Right kidney (tissue), 1 donor: ENCODE results near the gene AHCYL2.
"Not testable (repeated sequence)": the region's sequence is repeated elsewhere in the genome, so short reads cannot be mapped to it uniquely, and the experiment has no call there.

Source experiments
- DNase-seq: peaks from one replicate; pipeline ENCODE4 v3.0.0-alpha.2; 2016

AHCYL2 gene

DNA sequence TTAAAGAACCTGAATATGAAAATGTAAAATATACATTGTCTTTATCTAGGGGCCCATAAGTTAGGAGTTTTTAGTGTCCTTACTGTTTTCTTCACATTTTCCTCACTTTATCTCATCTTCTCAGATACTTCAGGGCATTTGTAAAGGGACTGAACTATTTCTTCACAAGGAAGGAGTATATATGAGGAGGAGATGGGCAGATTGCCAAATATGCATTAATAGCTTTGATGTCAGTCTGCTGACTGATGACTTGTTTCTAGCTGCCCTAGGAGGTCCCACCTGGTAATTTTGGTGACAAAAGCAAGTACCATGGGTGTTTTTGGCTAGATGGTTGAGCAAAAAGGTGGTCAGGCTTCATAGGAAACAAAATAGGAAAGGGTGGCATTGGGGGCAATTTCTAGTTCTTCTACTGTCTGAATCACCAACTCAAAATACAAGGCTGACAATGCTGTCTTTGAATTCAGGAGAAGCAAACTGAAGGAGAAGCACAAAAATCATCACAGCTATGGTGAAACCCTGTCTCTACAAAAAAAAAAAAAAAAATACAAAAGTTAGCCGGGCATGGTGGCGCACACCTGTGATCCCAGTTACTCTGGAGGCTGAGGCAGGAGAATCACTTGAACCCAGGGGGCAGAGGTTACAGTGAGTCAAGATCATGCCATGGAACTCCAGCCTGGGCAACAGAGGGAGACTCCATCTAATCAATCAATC is 199.0 kb downstream of the AHCYL2 start:
- no peak for DNase-seq

- no peak for DNase-seq
Measured at GRCh38 chr7:129426482-129426881, 201.7 kb downstream of the AHCYL2 start.

- no peak for DNase-seq
Measured at GRCh38 chr7:129427526-129428045, 202.8 kb downstream of the AHCYL2 start.

DNA sequence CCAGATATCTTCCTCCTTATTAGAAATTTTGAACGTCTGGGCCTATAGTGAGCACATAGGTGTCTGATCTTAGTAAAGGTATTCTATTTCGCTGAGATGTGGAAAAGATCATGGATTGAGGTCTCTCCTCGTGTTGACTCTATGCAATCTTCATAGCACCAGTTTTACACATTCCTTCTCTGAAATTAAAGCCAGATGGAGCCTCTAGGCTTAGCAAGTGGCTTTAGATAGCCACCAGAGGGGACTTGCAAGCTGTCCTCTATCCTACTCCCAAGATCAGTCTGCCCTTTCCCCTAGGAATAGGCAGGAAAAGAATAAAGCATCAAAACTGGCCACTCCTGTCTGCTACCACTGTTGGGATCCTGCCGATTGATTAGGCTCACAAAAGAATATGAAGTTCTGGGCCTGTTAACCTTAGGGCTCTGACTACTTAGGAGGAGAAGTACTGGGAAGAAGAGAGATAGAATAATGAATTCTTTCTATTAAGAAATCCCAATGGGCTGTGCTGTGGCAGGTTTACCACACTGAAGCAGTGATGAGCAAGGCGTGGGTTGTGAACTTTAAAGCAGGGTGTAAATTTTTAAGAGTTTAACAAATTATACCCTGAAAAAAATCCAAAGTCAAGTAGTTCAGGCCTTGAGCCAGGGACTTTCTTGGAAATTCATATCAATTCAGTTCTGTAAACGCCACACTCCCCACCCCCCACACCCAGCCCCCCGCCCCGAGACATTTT is 207.2 kb downstream of the AHCYL2 start:
- DNase-seq, result no peak

- peak; percentile 97 for DNase-seq
Measured at GRCh38 chr7:129433847-129434674, 209.2 kb downstream of the AHCYL2 start, which contains the start of gene STRIP2. TSS of gene STRIP2 (plus strand) at chr7:129434432. CDS start at chr7:129434473, 41 bp downstream.

DNA sequence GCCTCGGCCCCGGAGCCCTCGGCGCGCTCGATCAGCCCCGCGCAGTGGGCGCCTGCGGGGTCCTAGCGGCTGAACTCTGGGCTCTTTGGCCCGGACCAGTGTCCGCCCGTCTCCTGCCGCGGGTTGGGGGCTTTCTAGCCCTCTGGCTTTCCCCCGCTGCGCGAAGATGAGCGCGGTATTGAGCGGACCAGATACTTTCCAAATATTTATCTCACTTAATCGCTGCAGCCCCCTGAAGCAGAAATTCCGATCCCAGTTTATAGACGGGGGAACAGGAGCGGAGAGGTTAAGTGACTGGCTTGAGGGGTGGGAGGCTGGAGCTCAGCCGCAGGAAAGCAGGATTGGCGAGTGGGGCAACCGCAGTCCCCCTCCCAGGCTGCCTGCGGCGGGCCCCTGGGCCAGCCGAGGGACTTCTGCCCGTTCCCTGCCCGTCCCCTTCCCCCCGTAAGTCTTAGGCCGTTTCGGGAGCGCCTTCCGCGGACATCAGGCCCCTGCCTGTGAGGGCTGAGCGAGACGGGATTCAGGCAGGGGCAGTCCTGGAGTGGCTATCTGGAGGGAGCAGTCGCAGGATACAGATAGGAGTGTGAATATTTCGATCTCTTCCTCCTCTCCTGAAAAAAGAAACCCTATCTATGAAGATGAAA is 210.0 kb downstream of the AHCYL2 start:
- no peak for DNase-seq

- DNase-seq, result no peak
Measured at GRCh38 chr7:129435414-129435829, 210.6 kb downstream of the AHCYL2 start.

- DNase-seq, result no peak
Measured at GRCh38 chr7:129436335-129436923, 211.6 kb downstream of the AHCYL2 start.

DNA sequence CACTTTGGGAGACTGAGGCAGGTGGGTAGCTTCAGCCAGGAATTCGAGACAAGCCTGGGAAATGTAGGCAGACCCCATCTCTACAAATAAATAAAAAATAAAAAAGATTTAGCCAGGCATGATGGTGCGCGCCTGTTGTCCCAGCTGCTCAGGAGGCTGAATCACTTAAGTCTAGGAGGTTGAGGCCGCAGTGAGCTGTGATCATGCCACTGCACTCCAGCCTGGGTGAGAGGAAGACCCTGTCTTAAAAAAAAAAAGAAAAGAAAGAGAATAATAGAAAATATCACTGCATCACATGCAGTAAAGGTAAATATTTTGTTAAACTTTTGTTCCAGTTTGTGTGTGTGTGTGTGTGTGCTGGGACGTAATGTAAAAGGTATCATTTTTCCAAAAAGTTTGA is 212.4 kb downstream of the AHCYL2 start:
- no peak for DNase-seq

- DNase-seq, result no peak
Measured at GRCh38 chr7:129438281-129438838, 213.5 kb downstream of the AHCYL2 start.

- DNase-seq, result no peak
Measured at GRCh38 chr7:129438839-129439651, 214.2 kb downstream of the AHCYL2 start.

DNA sequence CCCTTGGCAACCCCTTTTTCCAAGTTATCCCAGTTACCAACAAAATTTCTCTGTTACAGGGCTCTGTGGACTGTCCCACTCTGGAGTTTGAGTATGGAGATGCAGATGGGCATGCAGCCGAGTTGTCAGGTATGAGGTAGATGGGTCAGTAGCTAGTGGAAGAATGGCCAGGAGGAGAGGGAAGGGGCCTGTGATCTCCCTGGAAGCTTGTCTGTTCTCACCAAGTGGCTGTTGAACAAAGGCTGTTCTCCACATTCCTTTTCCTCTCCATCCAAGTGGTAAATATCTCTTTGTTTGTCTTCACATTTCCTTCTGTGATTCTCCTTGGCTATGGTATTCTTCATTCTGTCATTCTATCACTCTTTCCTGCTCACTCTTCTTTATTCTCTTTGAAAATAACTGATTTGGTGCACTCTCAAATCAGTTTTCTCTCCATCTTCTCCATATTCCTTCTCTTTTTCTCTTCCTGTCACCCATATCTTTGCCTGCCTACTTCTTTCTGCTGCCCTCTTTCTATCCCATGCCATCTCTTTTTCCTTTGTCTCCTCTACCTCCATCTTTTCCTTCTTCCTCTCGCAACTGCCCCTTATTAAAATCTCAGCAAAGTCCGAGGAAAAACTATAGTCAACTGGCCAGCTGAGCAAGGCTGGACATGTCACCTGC is 215.3 kb downstream of the AHCYL2 start:
- no peak for DNase-seq

DNA sequence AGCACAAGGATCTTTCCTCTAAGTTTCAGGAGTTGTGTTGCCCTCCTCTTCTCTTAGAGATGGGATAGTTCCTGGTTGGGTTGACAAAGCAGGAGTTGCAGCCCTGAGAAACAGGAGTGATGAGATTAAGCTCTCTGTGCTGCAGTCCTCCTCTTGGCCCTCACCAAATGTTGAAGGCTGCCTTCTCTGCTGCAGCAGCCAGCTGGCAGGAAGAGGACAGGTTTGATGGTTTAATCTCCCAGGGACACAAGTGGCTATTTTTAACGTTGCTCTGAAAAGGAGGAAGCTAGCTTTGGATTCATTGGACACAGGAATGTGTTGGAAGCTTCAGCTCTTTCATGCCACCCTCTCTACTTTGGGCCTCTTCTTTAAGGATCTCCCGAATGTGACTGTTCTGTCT is 218.8 kb downstream of the AHCYL2 start:
- no peak for DNase-seq

DNA sequence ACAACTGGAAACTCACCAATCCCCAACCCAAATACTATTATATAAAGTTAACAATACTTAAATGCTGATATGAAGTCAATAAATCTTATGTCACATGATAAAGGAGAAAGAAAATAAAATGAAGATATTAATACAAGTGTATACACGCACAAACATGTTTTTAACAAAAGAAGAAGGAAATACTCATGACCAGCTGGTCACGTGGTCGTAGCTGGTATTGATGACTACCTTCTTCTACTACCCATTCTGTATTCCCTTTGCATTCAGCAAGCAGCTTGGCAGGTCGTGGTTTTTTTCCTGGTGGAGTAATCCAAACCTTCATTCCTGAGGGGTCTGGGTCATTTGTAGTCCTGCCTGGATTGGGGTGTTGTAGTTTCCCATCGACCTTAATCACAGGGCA is 219.9 kb downstream of the AHCYL2 start:
- DNase-seq, result not testable (repeated sequence)

DNA sequence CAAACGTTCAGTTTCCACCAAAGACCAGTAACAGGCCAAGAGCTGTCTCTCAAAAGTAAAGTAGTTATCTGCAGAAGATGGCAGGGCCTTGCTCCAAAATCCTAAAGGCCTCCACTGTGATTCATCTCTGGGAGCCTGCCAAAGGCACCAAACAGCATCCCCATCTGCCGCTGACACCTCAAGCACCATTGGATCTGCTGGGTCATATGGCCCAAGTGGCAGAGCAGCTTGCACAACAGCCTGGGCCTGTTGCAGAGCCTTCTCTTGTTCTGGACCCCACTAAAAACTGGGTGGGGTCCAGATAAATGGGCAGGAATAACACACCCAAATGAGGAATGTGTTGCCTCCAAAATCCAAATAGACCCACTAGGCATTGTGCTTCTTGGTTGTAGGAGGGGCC is 222.1 kb downstream of the AHCYL2 start:
- DNase-seq, result not testable (repeated sequence)

GRCh38 chr7:129447445-129447844 is 222.6 kb downstream of the AHCYL2 start:
- DNase-seq, result not testable (repeated sequence)

GRCh38 chr7:129448608-129449007 is 223.8 kb downstream of the AHCYL2 start:
- DNase-seq, result not testable (repeated sequence)

GRCh38 chr7:129450295-129450694 is 225.5 kb downstream of the AHCYL2 start:
- DNase-seq, result no peak

DNA sequence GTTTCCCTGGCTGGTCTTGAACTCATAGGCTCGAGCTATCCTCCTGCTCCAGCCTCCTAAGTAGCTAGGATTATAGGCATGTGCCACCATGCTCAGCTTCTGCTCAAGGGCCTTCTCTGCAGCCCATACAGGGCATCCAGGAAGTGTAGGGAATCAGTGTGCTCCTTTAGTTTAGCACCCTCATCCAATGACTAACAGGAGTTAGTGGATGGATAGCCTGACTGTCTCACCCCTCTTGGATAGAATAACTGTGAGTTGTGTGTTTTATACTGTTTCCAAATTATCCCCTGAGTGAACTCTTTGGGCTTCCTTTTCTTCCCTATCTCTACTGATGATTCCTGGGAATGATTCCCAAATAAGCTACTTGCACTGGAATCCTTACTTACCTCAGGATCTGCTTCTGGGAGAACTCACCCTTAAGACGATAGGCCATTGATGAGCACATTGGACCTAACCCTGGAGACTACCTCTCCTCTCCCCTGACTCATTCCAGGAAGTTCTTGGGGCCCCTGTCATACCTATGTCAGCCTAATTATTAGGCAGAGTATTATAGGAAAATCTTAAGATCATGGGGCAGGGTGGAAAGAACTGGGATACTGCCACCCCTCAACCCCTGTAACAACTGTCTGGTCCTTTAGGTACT is 227.9 kb downstream of the AHCYL2 start:
- no peak for DNase-seq
